GM18858 (cell line): ENCODE results near the gene MOB2.
A peak's percentile ranks its signal among the peaks of the same experiment; 100 is the strongest.

Experiments
- ATAC-seq: cut with Tn5 transposase; IDR thresholded peaks from one replicate; pipeline ENCODE4 v1.9.1; 2021; ENCODE audit not compliant: unreplicated experiment

Gene MOB2, protein sequence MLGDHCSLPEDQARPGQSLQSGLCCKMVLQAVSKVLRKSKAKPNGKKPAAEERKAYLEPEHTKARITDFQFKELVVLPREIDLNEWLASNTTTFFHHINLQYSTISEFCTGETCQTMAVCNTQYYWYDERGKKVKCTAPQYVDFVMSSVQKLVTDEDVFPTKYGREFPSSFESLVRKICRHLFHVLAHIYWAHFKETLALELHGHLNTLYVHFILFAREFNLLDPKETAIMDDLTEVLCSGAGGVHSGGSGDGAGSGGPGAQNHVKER

DNA sequence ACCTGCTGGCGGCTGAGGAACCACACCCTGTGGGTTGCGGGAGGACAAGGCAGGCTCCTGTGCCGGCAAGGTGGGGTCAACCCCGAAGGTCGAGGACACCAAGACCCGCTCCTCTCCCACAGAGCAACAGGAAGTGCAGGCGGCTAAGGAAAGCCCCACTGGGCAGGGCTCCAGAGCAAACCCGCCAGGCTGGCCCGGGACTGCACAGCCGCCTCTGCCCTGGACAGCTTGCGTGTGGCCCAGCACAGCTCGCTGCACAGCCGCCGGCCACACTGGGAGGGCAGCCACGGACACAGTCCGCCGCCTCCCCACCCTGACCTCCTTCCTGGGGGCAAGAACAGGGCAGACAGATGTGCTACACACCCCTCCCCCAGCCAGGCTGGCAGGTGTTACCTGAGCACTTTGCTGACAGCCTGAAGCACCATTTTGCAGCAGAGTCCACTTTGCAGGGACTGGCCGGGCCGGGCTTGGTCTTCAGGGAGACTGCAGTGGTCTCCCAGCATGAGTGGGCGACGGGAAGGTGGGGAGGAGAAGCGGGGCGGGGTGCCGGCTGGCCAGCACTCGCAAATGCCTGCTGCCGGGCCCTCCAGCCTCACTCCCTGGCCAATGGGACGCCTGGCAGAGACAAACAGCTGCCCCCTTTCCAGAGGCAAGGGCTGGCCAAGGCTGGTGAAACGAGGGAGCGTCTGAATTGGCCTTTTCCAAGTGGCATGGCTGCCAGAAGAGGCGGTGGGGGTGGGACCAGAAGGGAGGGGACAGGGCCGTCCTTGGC is at the start of gene MOB2:
MOB2 (minus strand) TSS at position 726 of the 772 bp plus-strand sequence; CDS start at position 503, 223 bp downstream.
- no peak for ATAC-seq

DNA sequence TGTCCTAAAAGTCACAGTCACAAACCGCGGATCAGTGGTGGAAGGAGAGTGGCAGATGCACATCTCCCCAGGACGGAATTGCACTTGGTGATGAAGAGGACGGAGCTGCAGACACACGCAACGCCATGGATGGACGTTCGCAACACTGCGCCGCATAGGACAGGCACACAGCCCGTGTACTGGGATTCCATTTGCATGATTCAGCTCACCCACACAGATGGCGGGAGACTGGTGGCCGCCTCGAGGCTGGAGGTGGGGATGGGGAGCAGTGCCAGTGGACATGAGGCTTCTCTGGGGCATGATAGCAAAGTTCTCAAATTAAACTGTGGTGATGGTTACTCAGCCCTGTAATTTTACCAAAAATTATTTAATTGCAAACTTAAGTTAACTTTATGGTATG is 48.1 kb upstream of the MOB2 start:
- no peak for ATAC-seq

DNA sequence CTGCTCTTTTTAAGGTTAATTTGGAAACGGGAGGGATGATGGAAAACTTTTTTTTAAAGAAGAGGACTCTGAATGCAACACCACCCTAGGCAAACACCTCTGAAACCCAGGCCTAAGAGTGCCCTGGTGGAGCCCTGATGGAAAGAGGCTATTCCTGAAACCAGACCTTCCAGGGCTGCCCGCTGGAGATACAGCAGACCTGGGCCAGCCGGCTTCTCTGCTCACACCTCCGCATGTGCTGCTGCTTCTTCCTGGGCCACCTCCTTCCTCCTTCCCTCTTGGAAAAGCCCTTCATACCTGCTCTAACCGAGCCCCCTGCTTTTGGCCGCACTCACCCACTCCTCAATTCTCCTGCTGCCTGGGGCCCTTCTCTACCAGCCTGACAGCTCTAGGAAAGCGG is 47.6 kb upstream of the MOB2 start:
- ATAC-seq, result no peak

DNA sequence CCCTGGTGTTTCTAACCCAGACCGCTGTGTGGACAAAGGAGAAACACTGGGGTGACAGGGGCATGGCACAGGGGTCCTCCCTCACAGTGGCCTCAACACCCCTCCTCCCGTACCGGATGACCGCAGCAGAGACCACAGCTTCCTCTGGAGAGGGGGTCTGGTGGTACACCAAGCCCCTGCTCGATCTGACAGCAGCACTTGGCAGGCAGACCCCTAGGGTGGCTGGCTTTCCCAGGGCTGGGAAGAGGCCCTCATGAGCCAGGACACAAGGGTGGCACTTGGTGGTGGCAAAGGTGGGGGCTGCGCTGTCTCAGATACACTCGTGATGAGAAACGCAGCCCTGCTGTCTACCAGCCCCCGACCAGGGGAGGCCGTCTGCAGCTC is 46.8 kb upstream of the MOB2 start:
- no peak for ATAC-seq

DNA sequence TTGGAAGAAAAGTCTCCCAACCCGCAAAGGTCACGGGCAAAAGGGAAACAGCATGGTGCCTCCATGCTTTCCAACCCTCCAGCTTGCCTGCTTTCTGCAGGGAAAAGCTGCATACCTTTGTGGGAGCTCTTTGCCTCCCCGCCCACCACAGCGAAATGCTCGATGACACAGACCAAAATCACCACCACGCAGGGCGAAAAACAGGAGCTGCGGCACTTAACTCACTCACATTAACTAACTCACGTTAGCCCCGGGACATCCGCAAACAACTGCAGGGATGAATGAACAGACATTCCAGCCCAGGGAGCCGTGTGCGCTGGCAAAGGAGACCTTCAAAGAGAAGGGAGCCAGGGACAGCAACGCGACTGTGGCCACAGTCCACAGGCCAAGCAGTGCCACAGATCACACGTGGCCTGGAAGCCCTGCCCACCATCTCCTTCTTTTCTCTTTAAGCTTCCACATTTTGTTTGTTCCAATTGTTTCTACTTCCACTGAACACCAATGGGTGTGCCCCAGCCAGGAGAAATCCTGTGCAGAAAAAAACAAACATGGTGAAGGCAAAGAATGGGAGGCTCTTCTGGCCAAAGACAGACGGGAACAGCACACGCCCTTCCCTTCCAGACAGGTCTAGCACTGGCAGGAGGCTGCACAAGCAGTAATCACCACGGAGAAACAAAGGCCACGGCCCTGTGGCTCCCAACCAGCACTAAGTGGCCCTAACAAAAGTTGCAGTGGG is 46.2 kb upstream of the MOB2 start:
- ATAC-seq, result no peak

DNA sequence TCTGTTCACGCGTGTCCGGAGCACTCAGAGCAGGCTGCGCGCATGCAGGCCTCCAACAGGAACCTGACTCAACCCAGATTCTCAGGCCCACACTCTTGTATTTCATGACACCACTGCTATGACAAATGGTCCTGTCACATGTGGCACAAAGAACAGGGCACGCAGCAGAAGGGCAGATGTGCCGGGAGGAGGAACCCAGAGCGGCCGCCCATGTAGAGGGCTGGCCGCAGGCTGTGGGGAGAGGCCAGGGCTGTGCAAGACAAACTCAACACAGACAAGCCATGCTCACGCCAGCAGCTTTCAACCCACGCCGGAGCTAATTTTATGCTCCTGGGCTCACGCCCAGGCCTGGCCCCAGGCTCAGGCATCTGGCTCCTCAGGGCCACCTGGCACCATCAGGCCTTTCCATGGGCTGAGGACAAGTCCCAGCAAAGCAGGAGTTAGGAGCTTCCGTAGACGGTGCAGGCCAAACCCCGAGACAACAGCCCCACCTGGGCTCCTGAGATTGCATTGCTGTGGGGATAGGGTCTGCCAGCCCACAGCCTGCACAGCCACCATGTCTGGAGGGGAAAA is 45.5 kb upstream of the MOB2 start:
- ATAC-seq, result no peak

DNA sequence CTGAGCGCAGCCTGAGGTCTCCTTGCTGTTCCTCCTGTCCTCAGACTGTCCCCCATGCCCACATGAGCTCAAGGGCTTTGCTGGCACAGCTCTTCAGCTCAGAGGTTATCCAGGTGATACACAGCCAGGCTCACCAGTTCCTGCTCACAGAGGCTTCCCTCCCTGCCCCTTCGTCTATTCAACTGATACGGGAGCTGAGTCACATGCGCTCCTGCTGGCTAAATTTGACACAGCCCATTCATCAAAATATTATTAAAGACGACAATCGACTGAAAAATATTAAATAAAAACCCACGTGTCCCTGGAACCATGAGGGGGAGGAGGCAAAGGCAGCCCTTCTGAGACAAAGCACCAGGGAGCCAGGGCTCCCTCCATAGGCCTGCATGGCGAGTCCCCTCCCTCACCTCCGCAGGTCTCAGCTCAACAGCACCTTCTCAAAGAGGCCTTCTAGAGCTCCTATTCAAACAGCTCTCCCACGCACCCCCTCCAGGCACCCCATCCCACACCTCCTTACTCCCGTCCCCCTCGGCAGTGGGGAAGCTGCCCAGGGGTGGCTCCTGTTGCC is 45.0 kb upstream of the MOB2 start:
- ATAC-seq, result no peak

DNA sequence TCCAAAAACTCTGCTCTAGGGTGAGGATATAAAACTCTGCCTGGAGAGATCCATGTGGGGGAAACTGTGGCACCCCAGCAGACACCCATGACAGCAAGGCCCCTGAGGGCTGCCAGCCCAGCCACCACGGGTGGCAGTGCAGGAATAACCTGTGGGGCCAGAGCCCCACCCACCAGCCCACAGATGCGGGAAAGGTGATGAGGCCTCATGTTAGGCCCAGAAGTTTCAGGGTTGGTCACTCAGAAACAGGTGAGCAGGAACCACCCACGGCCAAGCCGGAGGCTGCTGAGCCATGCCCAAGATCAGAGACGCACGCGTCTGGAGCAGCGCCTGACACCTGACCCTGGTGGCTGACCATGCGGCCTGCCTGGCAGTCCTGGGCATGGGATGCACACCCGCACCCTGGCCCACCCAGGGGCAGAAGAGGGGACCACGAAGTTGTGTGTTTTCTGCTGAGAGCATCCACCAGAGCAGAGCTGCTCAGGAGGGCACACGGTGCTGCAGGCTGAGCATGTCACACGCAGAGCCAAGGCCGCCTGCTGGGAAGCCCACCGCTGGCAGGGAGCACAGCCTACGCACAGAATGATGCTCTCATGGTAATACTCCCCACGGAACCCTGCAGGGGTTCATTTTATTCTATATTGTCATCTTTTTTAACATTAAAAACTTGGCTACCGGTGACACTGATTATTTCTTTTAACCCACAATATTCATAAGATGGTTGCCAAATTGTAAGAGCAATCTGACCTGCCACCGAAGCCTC is 44.3 kb upstream of the MOB2 start:
- no peak for ATAC-seq

DNA sequence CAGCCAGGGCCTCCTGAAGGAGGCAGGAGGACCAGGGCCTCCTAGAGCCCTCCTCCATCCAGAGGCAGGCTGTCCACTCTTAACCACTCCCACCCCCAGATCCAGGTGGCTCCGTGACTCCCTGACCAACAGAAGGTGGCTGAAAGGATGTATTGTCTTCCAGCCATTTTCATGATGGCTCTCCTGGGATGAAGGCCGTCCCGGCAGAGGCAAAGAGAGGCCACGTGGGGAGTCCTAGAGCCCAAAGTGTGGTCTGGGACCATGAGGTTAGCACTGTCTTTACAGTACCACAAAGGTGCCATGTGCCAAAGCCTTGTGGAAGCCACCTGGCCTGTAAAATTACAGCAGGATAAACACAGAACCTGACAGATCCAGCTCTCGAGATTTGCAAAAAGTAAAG is 43.2 kb upstream of the MOB2 start:
- ATAC-seq, result no peak

DNA sequence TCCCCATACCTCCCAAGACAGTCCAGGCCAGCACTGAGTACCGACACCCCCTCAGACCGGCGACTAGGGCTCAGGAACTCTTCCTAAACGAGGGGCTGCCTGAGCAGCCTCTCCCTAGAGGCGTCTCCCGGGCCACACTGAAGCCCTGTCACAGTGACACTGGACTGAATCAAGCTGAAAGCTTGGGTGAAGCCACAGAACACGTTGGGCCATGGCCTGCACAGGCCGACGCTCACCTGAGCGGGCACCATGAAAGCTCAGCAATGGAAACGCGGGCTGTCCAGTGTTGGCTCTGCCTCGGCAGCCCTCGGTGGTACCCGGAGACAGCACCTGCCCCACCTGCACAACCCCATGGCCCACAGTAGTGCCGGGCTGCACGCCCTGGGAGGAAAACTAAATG is 42.7 kb upstream of the MOB2 start:
- ATAC-seq, result no peak

DNA sequence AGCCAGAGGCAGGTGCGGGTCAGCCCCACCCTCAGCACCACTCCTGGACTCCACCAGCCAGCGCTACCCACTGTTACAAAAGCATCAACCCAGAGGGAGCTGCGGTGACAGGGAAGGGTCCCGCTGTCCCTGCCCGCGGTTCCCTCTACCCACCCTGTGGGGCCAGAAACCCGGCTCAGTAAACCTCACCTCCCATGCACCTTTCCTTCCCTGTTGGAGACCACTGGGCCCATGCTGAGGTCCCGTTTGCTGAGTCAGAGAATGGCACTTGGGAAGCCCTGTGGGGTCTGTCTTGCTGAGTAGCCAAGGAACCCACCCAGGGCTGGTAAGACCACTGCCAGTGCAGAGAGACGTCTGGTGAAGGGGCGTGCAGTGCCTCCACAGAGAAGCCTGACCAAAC is 42.1 kb upstream of the MOB2 start:
- ATAC-seq, result no peak

DNA sequence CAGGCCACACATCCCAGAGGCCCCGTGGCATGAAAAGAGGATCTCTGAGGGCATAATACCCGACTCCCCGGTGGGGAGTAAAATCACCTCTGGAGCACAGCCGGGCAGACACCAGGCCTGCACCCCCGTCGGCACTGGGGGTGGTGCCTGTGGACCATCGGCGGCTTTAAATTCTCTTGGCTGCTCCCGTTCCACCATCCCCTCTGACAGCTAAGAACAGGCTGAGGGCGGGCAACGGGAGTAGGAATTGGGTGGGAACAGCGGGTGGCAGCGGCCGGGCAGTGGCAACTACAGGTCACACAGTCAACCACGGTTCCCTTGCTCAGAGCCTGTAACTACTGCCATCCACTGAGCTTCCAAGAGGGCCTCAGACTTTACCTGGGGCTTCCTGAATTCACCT is 40.2 kb upstream of the MOB2 start:
- ATAC-seq, result no peak

DNA sequence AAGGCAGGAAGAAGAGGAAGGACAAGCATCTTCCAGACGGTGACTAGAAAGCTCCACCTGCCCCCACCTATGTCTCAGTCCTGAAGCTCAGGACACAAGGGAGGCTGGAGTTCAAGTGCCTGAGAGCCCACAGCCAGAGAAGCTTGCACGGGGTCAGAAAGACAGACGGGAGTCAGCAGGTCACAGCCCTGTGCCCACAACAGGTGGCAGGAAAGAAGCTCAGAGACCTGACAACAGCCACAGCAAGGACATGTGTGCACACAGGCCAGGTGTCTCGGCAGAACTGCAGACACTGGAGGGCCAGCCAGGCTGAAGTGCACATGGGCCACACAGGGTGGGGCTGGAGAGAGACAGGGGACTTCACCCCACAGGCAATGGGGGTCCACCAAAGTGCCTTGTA is 37.2 kb upstream of the MOB2 start:
- ATAC-seq, result no peak

DNA sequence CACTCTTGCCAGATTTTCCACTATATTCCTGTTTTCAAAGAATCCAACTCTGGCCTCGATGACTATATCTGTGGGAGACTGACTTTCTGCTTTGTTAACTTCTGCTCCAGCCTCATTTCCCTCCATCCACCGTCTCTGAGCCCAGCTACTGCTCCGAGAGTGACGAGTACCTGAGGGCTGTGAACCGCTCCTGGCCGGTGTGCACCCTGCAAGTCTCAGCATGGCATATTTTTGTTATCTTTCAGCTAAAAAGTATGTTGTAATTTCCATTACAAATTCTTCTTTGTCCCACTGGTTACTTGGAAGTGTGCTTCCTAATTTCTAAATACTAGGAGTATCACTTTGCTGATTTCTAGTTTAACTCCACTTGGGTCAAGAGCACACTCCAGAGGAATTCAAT is 36.5 kb upstream of the MOB2 start:
- ATAC-seq, result no peak

DNA sequence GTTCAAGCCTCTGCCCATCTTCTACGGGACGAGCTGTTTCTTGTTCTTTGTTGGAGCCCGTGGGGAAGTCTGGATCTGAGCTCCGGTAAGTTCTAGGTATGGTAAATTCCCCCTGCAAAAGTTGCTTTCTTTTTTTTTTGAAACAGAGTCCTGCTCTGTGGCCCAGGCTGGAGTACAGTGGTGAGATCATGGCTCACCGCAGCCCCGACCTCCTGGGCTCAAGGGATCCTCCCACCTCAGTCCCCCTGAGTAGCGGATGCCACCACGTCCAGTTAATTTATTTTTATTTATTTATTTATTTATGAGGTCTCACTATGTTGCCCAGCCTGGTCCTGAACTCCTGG is 35.5 kb upstream of the MOB2 start:
- no peak for ATAC-seq

DNA sequence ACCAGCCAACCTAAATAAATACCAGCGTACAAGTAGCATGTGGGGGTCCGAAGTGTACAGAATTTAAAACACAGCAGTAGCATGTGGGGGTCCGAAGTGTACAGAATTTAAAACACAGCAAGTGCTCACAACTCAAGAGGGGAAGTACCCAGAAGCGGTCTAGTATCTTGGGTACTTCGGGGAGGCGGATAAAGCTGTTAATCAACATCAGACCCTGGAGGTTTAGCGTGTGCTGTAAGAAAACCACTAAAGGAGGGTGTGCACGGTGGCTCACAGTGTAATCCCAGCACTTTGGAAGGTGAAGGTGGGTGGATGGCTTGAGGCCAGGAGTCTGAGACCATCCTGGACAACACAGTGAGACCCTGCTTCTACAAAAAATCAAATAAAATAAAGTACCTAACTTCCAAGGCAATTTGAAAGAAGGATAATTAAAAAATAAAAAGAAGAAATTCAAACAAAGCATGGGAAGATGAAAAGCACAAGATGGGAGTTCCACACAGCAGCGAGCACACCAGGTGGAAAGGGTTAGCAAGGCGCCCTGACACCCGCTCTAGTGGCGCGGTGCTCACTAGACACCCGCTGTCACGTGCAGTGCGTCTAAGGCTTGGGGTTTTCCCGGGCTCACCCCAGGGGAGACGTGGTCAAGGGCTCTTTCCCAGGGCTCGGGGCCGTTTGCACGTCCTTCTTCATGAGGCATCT is 35.0 kb upstream of the MOB2 start:
- ATAC-seq, result peak; percentile 71

DNA sequence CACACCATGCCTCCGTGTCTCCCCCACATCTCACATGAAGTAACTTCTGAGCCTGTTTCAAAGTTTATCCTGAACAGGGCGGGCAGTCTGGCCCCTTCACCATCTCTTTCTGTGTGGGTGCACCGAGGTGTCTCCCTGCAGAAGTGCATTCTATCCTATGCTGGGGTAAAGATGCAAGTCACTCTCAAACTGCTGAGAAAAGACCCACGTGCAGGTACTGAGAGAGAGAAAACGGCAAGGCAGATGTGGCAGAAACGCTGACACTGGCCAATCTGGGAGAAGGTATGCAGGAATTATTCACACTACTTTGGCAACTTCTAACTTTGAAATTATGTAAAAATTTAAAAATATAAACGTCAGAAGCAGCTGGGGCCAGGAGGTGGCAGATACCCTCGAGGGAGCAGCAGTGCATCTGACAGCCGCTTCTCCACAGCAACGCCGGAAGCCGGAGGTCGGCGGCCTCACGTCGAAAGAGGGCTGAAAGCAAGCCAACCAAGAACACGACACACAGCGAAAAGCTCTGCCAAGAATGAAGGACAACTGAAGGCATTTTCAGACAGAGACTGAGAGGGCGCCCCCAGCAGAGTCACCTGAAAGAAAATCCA is 34.2 kb upstream of the MOB2 start:
- no peak for ATAC-seq

DNA sequence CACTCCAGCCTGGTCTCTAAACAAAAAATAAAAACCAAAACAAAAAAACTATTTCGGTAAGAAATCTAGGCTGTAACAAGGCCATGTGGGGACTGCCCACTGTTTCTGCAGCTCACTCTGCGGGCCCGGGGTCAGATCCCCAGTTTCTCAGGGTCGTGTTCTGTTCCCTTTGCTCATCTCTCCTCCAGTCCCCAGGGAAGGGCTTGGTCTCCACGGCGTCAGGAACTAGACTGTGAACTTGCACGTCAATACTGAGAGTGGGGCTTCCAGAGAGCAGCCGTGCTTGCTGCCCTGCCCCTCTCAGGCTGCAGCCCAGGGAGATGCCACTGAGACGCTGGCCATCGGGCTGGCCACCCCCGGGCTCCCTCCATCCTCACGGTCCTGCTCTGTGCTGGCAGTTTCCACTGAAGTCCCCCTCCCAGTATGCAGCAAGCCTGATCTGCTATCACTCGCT is 33.7 kb upstream of the MOB2 start:
- no peak for ATAC-seq
